Activated naive CD4-positive, alpha-beta T cell treated with anti-CD3 and anti-CD28 coated beads, Interleukin-2, amount 50 U/mL, for 24 hours (primary cell): ENCODE measurements around the gene RASGRF2.
"Not testable (repeated sequence)": the region's sequence is repeated elsewhere in the genome, so short reads cannot be mapped to it uniquely, and the experiment has no call there.

Experiments
- H3K27ac Mint-ChIP-seq: one replicate; pipeline ENCODE4 v1.8.0; 2021; ENCODE audit warnings: mild to moderate bottlenecking, mixed read lengths
- H3K27me3 Mint-ChIP-seq: one replicate; pipeline ENCODE4 v1.8.0; 2021; ENCODE audit warnings: mixed read lengths
- H3K36me3 Mint-ChIP-seq: one replicate; pipeline ENCODE4 v1.8.0; 2021; ENCODE audit warnings: mixed read lengths
- H3K4me1 Mint-ChIP-seq: one replicate; pipeline ENCODE4 v1.8.0; 2021; ENCODE audit warnings: mixed read lengths
- H3K4me3 Mint-ChIP-seq: one replicate; pipeline ENCODE4 v1.8.0; 2021; ENCODE audit warnings: mild to moderate bottlenecking, mixed read lengths
- H3K9me3 Mint-ChIP-seq: one replicate; pipeline ENCODE4 v1.8.0; 2021; ENCODE audit warnings: mixed read lengths

The RASGRF2 gene

GRCh38 chr5:81044868-81045267, 84.7 kb downstream of the RASGRF2 start:
- peaks cover 80% of the 10 kb centered on the region for H3K4me1 Mint-ChIP-seq

DNA sequence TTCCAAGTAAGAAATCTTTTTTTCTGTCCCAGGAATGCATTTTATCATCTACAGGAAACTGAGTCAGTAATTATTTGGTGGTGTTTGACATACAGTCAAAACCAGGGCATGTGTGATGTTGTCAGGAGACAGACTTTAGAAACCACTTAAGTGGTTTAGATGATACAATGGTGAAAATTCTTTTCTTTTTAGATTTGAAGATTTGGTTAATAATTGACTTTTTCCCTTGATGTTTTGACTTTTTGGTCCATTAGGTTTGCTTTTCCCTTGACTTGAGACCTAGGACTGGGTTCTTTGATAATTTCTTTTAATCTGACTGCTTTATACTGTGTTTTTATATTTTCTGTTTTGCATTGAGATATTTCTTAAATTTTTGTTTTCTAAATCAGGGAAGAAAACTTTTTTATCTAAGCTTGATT, 85.2 kb downstream of the RASGRF2 start:
- no peaks in the 10 kb centered on the region for H3K27me3 Mint-ChIP-seq
- H3K27ac Mint-ChIP-seq, result no peak overlapping the region
- H3K4me3 Mint-ChIP-seq, result peak overlapping the region; percentile 8
- H3K36me3 Mint-ChIP-seq, result peaks cover 12% of the 10 kb centered on the region
- no peaks in the 10 kb centered on the region for H3K9me3 Mint-ChIP-seq
- peaks cover 79% of the 10 kb centered on the region for H3K4me1 Mint-ChIP-seq

More at GRCh38 chr5:81044868-81045267, 84.7 kb downstream of the RASGRF2 start:
- H3K4me3 Mint-ChIP-seq, result no peak overlapping the region
- H3K27me3 Mint-ChIP-seq, result no peaks in the 10 kb centered on the region
- H3K36me3 Mint-ChIP-seq, result peaks cover 12% of the 10 kb centered on the region
- H3K9me3 Mint-ChIP-seq, result no peaks in the 10 kb centered on the region
- no peak overlapping the region for H3K27ac Mint-ChIP-seq

DNA sequence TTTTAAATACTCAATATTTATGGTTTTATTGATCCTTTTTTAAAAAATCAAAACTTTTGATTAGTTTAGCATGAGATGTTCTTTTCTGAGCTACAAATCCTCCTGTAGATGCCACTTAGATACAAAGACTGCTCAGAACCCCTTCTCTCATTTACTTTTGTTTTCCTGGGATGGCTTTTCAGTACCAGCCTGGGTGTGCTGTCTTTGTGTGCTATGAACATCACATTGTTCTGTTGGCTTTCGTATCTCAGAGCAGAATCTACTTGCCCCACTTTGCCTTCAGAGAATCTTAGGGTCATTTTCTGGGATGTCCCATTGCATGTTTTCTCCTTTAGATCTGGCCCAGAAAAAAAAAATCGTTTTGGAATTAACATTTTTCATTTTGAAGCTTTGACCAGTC, 85.9 kb downstream of the RASGRF2 start:
- no peak overlapping the region for H3K4me3 Mint-ChIP-seq
- H3K27me3 Mint-ChIP-seq, result no peaks in the 10 kb centered on the region
- peaks cover 16% of the 10 kb centered on the region for H3K36me3 Mint-ChIP-seq
- H3K27ac Mint-ChIP-seq, result no peak overlapping the region
- no peaks in the 10 kb centered on the region for H3K9me3 Mint-ChIP-seq
- H3K4me1 Mint-ChIP-seq, result peaks cover 73% of the 10 kb centered on the region

DNA sequence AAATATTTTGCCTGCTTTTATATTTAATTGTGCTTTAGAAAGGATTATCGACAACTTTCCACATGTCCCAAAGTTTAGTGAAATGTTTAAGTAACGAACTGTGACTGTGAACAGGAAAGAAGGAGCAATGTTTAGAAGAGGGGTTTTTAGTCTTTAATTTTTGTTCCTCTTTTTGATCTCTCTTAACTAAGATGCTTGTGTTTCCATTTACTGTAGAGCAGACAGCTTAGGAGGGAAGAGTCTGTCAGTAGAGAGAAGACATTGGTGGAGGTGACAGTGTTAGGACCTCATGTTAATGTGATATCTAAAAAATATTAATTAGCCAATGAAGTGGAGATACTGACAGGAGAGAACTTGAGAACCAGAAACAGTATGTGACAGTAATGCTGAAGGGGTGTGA, 92.2 kb downstream of the RASGRF2 start:
- Mint-ChIP-seq H3K9me3 (no peaks in the 10 kb centered on the region), H3K4me3 (no peak overlapping the region), H3K4me1 (peaks cover 58% of the 10 kb centered on the region), H3K27me3 (no peaks in the 10 kb centered on the region), H3K27ac (peak overlapping the region; percentile 32), H3K36me3 (peaks cover 25% of the 10 kb centered on the region)

- H3K27ac Mint-ChIP-seq, H3K4me3 Mint-ChIP-seq, H3K27me3 Mint-ChIP-seq, H3K9me3 Mint-ChIP-seq: not testable (repeated sequence)
- peaks cover 50% of the 10 kb centered on the region for H3K4me1 Mint-ChIP-seq
- H3K36me3 Mint-ChIP-seq, result peaks cover 25% of the 10 kb centered on the region
These were observed 93.1 kb downstream of the RASGRF2 start for GRCh38 chr5:81053282-81053681.

DNA sequence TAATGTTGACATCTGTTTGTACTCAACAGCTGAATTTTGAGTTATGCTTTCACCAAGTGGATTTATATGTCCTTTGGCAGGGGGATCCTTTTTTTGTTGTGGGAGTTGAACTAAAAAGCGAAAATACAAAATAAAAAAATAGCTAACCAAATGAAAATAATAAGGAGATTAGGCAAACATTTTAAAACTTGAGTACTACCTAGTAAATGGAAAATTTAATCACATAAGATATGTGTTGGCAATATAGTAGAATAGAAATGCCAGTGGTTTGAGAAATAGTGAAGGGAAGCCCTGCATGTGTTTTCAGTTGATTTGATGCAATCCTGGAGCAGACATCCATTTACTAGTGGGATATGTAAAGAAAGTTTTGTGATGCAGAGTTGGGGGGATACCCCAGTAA, 98.0 kb downstream of the RASGRF2 start:
- Mint-ChIP-seq H3K27ac (no peak overlapping the region), H3K27me3 (no peaks in the 10 kb centered on the region), H3K4me1 (peaks cover 58% of the 10 kb centered on the region), H3K36me3 (peaks cover 24% of the 10 kb centered on the region), H3K9me3 (no peaks in the 10 kb centered on the region), H3K4me3 (no peak overlapping the region)

- H3K4me1 Mint-ChIP-seq, result peaks cover 50% of the 10 kb centered on the region
- no peak overlapping the region for H3K27ac Mint-ChIP-seq
- H3K4me3 Mint-ChIP-seq, result no peak overlapping the region
- H3K9me3 Mint-ChIP-seq, result peaks cover 6% of the 10 kb centered on the region
- peaks cover 26% of the 10 kb centered on the region for H3K36me3 Mint-ChIP-seq
- H3K27me3 Mint-ChIP-seq, result no peaks in the 10 kb centered on the region
These were observed 105.3 kb downstream of the RASGRF2 start for GRCh38 chr5:81065492-81065891.

- Mint-ChIP-seq H3K9me3 (peaks cover 6% of the 10 kb centered on the region), H3K4me3 (no peak overlapping the region), H3K36me3 (peaks cover 23% of the 10 kb centered on the region), H3K27ac (no peak overlapping the region), H3K27me3 (no peaks in the 10 kb centered on the region), H3K4me1 (peaks cover 44% of the 10 kb centered on the region)
These were observed 105.9 kb downstream of the RASGRF2 start for GRCh38 chr5:81066102-81066501.

GRCh38 chr5:81067406-81067805, 107.2 kb downstream of the RASGRF2 start:
- H3K27ac Mint-ChIP-seq, result no peak overlapping the region
- H3K4me3 Mint-ChIP-seq, result no peak overlapping the region
- peaks cover 34% of the 10 kb centered on the region for H3K4me1 Mint-ChIP-seq
- no peaks in the 10 kb centered on the region for H3K27me3 Mint-ChIP-seq
- H3K9me3 Mint-ChIP-seq, result peaks cover 6% of the 10 kb centered on the region
- peaks cover 23% of the 10 kb centered on the region for H3K36me3 Mint-ChIP-seq

- Mint-ChIP-seq H3K27ac (no peak overlapping the region), H3K9me3 (peaks cover 6% of the 10 kb centered on the region)
These were observed 107.9 kb downstream of the RASGRF2 start for GRCh38 chr5:81068063-81068462.

GRCh38 chr5:81068635-81069034, 108.5 kb downstream of the RASGRF2 start:
- Mint-ChIP-seq H3K36me3 (peaks cover 24% of the 10 kb centered on the region), H3K4me1 (peaks cover 28% of the 10 kb centered on the region), H3K27ac (no peak overlapping the region), H3K9me3 (peaks cover 4% of the 10 kb centered on the region), H3K27me3 (no peaks in the 10 kb centered on the region), H3K4me3 (no peak overlapping the region)

More at GRCh38 chr5:81068063-81068462, 107.9 kb downstream of the RASGRF2 start:
- peaks cover 29% of the 10 kb centered on the region for H3K4me1 Mint-ChIP-seq
- peaks cover 22% of the 10 kb centered on the region for H3K36me3 Mint-ChIP-seq
- H3K27me3 Mint-ChIP-seq, result no peaks in the 10 kb centered on the region
- H3K4me3 Mint-ChIP-seq, result no peak overlapping the region

GRCh38 chr5:81069990-81070389, 109.8 kb downstream of the RASGRF2 start:
- Mint-ChIP-seq H3K27me3 (no peaks in the 10 kb centered on the region), H3K9me3 (no peaks in the 10 kb centered on the region), H3K27ac (no peak overlapping the region), H3K4me3 (no peak overlapping the region), H3K4me1 (peaks cover 15% of the 10 kb centered on the region), H3K36me3 (peaks cover 22% of the 10 kb centered on the region)

DNA sequence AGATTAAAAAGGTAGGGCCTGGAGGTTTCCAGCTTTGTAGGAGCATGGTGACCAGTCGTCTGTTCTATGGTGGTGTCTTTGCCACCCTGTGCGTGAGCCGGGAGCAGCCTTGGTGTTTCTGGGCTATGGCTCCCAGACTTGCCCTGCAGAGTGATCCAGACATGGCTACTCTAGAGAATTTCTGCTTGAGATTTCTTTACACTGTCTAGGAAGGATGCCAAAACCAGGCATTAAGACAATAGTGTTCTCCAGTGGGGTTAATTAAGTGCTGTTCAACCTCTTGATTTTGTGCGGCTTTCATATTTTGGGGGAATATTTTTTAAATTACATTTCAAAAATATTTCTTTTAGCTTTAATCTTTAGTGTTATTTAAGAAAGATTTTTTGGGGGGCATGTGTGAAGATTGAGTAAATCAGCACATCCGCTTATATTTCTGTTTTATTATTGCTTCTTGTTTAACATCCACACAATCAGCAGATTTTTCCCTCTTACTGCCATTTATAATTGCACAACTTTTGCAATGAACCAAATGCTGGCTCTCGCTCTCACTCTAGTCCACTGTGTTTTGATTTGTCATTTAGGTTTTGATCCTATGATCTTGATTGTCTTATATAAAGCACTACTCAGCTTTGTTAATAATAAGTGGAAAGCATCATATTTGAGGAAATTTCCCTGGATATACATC, 110.5 kb downstream of the RASGRF2 start:
- H3K36me3 Mint-ChIP-seq, result peaks cover 22% of the 10 kb centered on the region
- peaks cover 9% of the 10 kb centered on the region for H3K4me1 Mint-ChIP-seq
- H3K9me3 Mint-ChIP-seq, result no peaks in the 10 kb centered on the region
- H3K4me3 Mint-ChIP-seq, result no peak overlapping the region
- H3K27me3 Mint-ChIP-seq, result no peaks in the 10 kb centered on the region
- H3K27ac Mint-ChIP-seq, result no peak overlapping the region

- H3K4me3 Mint-ChIP-seq, result no peak overlapping the region
These were observed 114.9 kb downstream of the RASGRF2 start for GRCh38 chr5:81075041-81075440.

DNA sequence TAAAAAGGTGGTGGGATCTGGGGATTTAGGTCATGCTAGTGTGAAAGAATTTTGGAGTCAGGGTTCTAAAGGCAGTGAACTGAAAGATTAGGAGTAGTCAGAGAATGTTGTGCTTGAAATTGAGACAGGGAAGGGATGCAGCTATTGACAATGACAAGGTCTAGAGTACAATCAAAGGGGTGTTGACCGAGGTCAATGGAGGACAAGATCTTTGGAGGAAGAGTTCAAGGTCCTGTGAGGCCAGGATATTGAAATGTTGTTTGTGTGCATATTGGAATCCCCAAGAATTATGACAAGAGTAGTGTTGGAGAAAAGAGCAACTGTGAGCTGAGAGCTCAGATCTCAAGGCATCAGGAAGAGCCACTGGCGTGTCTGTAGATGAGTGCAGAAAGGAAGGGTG, 116.9 kb downstream of the RASGRF2 start:
- H3K36me3 Mint-ChIP-seq, result peaks cover 28% of the 10 kb centered on the region
- no peaks in the 10 kb centered on the region for H3K4me1 Mint-ChIP-seq
- H3K27me3 Mint-ChIP-seq, result no peaks in the 10 kb centered on the region
- no peak overlapping the region for H3K4me3 Mint-ChIP-seq
- no peaks in the 10 kb centered on the region for H3K9me3 Mint-ChIP-seq
- no peak overlapping the region for H3K27ac Mint-ChIP-seq

More at GRCh38 chr5:81075041-81075440, 114.9 kb downstream of the RASGRF2 start:
- Mint-ChIP-seq H3K4me1 (no peaks in the 10 kb centered on the region), H3K27ac (no peak overlapping the region), H3K9me3 (no peaks in the 10 kb centered on the region), H3K27me3 (no peaks in the 10 kb centered on the region), H3K36me3 (peaks cover 24% of the 10 kb centered on the region)

GRCh38 chr5:81078930-81079329, 118.8 kb downstream of the RASGRF2 start:
- Mint-ChIP-seq H3K9me3 (no peaks in the 10 kb centered on the region), H3K27ac (no peak overlapping the region)

More at GRCh38 chr5:81078930-81079329, 118.8 kb downstream of the RASGRF2 start:
- Mint-ChIP-seq H3K4me1 (peaks cover 4% of the 10 kb centered on the region), H3K4me3 (no peak overlapping the region), H3K36me3 (peaks cover 25% of the 10 kb centered on the region), H3K27me3 (no peaks in the 10 kb centered on the region)
